Endodermal cell (in vitro differentiated cells): Measurements from ENCODE around the gene MAP3K1. TPM values are rescaled to one million over a fixed set of nuclear protein-coding genes. Genes with fewer than 3 reads are reported as not detected.

Experiments
- DNase-seq: peaks from one replicate; pipeline ENCODE4 v3.0.0-alpha.2; 2017
- H3K27ac ChIP-seq: 2 replicates; pipeline ENCODE4 v1.5.1; 2013; ENCODE audit warnings: mild to moderate bottlenecking, low read depth, low read length, moderate library complexity
- H3K27me3 ChIP-seq: 2 replicates; pipeline ENCODE4 v1.6.1; 2013; ENCODE audit warnings: mild to moderate bottlenecking, low read length, moderate library complexity; ENCODE audit not compliant: insufficient read depth, control insufficient read depth, poor library complexity, severe bottlenecking
- H3K36me3 ChIP-seq: 2 replicates; pipeline ENCODE4 v1.7.0; 2013; ENCODE audit warnings: mild to moderate bottlenecking, low read length, moderate library complexity; ENCODE audit not compliant: control insufficient read depth, insufficient read depth
- H3K4me1 ChIP-seq: one replicate; pipeline ENCODE4 v1.7.0; 2013; ENCODE audit warnings: low read length; ENCODE audit not compliant: control insufficient read depth, insufficient read depth
- H3K4me3 ChIP-seq: 2 replicates; pipeline ENCODE4 v1.5.1; 2013; ENCODE audit warnings: mild to moderate bottlenecking, low read length, moderate library complexity
- H3K9ac ChIP-seq: 2 replicates; pipeline ENCODE4 v1.6.1; 2013; ENCODE audit warnings: mild to moderate bottlenecking, low read length, moderate library complexity; ENCODE audit not compliant: poor library complexity, severe bottlenecking; ENCODE audit errors: extremely low read depth
- H3K9me3 ChIP-seq: 2 replicates; pipeline ENCODE4 v1.6.1; 2013; ENCODE audit warnings: mild to moderate bottlenecking, low read length, moderate library complexity; ENCODE audit not compliant: control insufficient read depth
- H3K27ac Mint-ChIP-seq: 2 replicates; pipeline ENCODE4 v1.8.0; 2020; ENCODE audit warnings: mixed read lengths
- H3K27me3 Mint-ChIP-seq: 2 replicates; pipeline ENCODE4 v1.8.0; 2021; ENCODE audit warnings: mild to moderate bottlenecking, mixed read lengths; ENCODE audit not compliant: insufficient read depth
- H3K36me3 Mint-ChIP-seq: 2 replicates; pipeline ENCODE4 v1.8.0; 2020; ENCODE audit warnings: low read depth, mixed read lengths
- H3K4me1 Mint-ChIP-seq: 2 replicates; pipeline ENCODE4 v1.8.0; 2020; ENCODE audit warnings: mixed read lengths
- H3K4me3 Mint-ChIP-seq: 2 replicates; pipeline ENCODE4 v1.8.0; 2020; ENCODE audit warnings: mild to moderate bottlenecking, moderate library complexity, mixed read lengths
- H3K9me3 Mint-ChIP-seq: 2 replicates; pipeline ENCODE4 v1.8.0; 2020; ENCODE audit warnings: mild to moderate bottlenecking, mixed read lengths
- CTCF ChIP-seq: fragments of 200-600 bp; sonication (generic); conservative IDR thresholded peaks from 2 replicates; pipeline ENCODE4 v1.5.0; 2021; ENCODE audit warnings: antibody characterized with exemption, mild to moderate bottlenecking
- WGBS, 2 experiments: methylation state at CpG; one replicate each; pipeline versions ENCODE4 v1.1.5 to v1.1.7; 2013; ENCODE audit warnings: missing lambda C conversion rate in 2 of 2, mixed read lengths in 1 of 2; ENCODE audit not compliant: insufficient coverage in 1 of 2, insufficient read length in 1 of 2; 5-methylcytosine and 5-hydroxymethylcytosine counted together
- total RNA-seq, 2 donors: library from RNA; stranded (reverse); fragmentation: NEBNext Ultra II Directional in 1 of 2; extraction: Animal tissue kit (Norgen Biotek cat#: 25700) in 1 of 2; gene quantifications; 2 replicates in 1 of 2; 3 replicates in 1 of 2; pipeline ENCODE4 v1.2.1, GENCODE V29; 2021

Gene MAP3K1
- total RNA-seq, 2 donors from 2014 or later = 18.0 to 23.7 TPM

GRCh38 chr5:56934325-56934724 is 119.0 kb downstream of the MAP3K1 start:
- Histone ChIP-seq H3K27me3 (no peaks in the 10 kb centered on the region), H3K9me3 (no peaks in the 10 kb centered on the region), H3K36me3 (peaks cover 91% of the 10 kb centered on the region), H3K27ac (no peak overlapping the region), H3K4me1 (peaks cover 12% of the 10 kb centered on the region), H3K9ac (no peak overlapping the region), H3K4me3 (no peak overlapping the region)
- H3K27me3 Mint-ChIP-seq = no peaks in the 10 kb centered on the region
- H3K9me3 Mint-ChIP-seq = no peaks in the 10 kb centered on the region
- peaks cover 73% of the 10 kb centered on the region for H3K36me3 Mint-ChIP-seq
- TF ChIP-seq CTCF = no peak
- no peak overlapping the region for H3K27ac Mint-ChIP-seq
- WGBS, 2 experiments = 82% methylated on average over 1 of the region's 1 CpG; no CpG with 5 or more reads in 1 of the 2 experiments
- H3K4me3 Mint-ChIP-seq = no peak overlapping the region
- DNase-seq = no peak
- H3K4me1 Mint-ChIP-seq = peaks cover 21% of the 10 kb centered on the region

DNA sequence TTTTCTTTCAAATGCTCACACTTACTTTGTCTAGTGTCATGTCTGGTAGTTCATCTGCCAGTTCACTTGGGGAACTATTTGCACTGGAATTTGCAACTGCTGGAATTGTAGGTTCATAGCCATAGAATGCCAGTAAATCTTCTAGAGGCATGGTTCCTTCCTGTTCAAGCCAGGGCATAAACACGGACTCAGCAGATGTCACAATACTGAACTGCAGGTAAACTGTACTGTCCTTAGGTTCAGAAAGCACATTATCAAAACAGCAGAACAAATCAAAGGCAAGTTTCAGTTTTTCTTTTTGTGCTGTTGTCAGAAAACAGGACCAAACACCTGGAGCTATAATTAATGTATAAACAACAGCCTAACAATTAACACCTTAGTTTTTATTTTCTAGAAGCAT is 123.5 kb downstream of the MAP3K1 start:
- Mint-ChIP-seq H3K4me3 (no peak overlapping the region), H3K36me3 (peaks cover 83% of the 10 kb centered on the region), H3K4me1 (peaks cover 15% of the 10 kb centered on the region), H3K9me3 (no peaks in the 10 kb centered on the region), H3K27ac (no peak overlapping the region), H3K27me3 (no peaks in the 10 kb centered on the region)
- Histone ChIP-seq H3K27ac (no peak overlapping the region), H3K9ac (no peak overlapping the region), H3K4me1 (peaks cover 11% of the 10 kb centered on the region), H3K27me3 (no peaks in the 10 kb centered on the region), H3K4me3 (no peak overlapping the region), H3K9me3 (no peaks in the 10 kb centered on the region), H3K36me3 (peaks cover 91% of the 10 kb centered on the region)
- WGBS, 2 experiments = 96 to 100% methylated on average over 1 of the region's 1 CpG
- no peak for TF ChIP-seq CTCF
- no peak for DNase-seq

- no peak for TF ChIP-seq CTCF
- Mint-ChIP-seq H3K27ac (no peak overlapping the region), H3K4me3 (no peak overlapping the region), H3K9me3 (no peaks in the 10 kb centered on the region), H3K36me3 (peaks cover 81% of the 10 kb centered on the region), H3K27me3 (no peaks in the 10 kb centered on the region), H3K4me1 (no peaks in the 10 kb centered on the region)
- Histone ChIP-seq H3K9ac (no peak overlapping the region), H3K27ac (no peak overlapping the region), H3K9me3 (no peaks in the 10 kb centered on the region), H3K4me1 (no peaks in the 10 kb centered on the region), H3K36me3 (peaks cover 98% of the 10 kb centered on the region), H3K4me3 (no peak overlapping the region), H3K27me3 (no peaks in the 10 kb centered on the region)
- no peak for DNase-seq
- WGBS, 2 experiments = 94 to 100% methylated on average over 1 of the region's 1 CpG
These were observed 126.6 kb downstream of the MAP3K1 start for GRCh38 chr5:56941981-56942380.

Other genes starting within 250 kb of the MAP3K1 start
- 10 to 100 TPM in 1 of 2 donors, 1 to 10 TPM in 1; 5.0 to 14.9 TPM for gene SETD9, start 94.0 kb downstream of the MAP3K1 start, total RNA-seq
- gene MIER3, start 136.6 kb downstream of the MAP3K1 start, total RNA-seq = 10 to 100 TPM; 48.3 to 51.8 TPM